SJCRH30 (cell line): Measurements from ENCODE around the gene CDT1. TPM values are rescaled to one million over a fixed set of nuclear protein-coding genes. Genes with fewer than 3 reads are reported as not detected.
"Not testable (repeated sequence)": the region's sequence is repeated elsewhere in the genome, so short reads cannot be mapped to it uniquely, and the experiment has no call there.

Experiments
- DNase-seq, 2 experiments: peaks; one replicate each; pipeline ENCODE4 v3.0.0-alpha.2; 2015 to 2020
- H3K27ac ChIP-seq: fragments of 250-450 bp; sonication (Bioruptor Pico); 2 replicates; pipeline ENCODE4 v1.5.1; 2020; ENCODE audit warnings: mild to moderate bottlenecking, moderate library complexity
- H3K27me3 ChIP-seq: fragments of 250-450 bp; sonication (Bioruptor Pico); 2 replicates; pipeline ENCODE4 v1.5.1; 2020; ENCODE audit warnings: mild to moderate bottlenecking, moderate library complexity
- H3K36me3 ChIP-seq: fragments of 250-450 bp; sonication (Bioruptor Pico); 2 replicates; pipeline ENCODE4 v1.5.1; 2020; ENCODE audit warnings: mild to moderate bottlenecking, moderate library complexity
- H3K4me1 ChIP-seq: fragments of 250-450 bp; sonication (Bioruptor Pico); 2 replicates; pipeline ENCODE4 v1.5.1; 2020; ENCODE audit warnings: mild to moderate bottlenecking, moderate library complexity
- H3K4me3 ChIP-seq: fragments of 250-450 bp; sonication (Bioruptor Pico); 2 replicates; pipeline ENCODE4 v1.5.1; 2020; ENCODE audit warnings: mild to moderate bottlenecking, moderate library complexity
- H3K9me3 ChIP-seq: fragments of 250-450 bp; sonication (Bioruptor Pico); replicated peaks from 2 replicates; pipeline ENCODE4 v1.5.1; 2020; ENCODE audit warnings: mild to moderate bottlenecking, moderate library complexity
- total RNA-seq: library from RNA; depleted of rRNA; stranded (reverse); fragments of >200 nt; shearing (Covaris generic); gene quantifications from 2 replicates; pipeline ENCODE4 v1.2.3, GENCODE V29; 2014

CDT1 gene
- total RNA-seq, 1 experiment from 2014 or later = 27.2 TPM

GRCh38 chr16:88822281-88823040 is 18.9 kb downstream of the CDT1 start:
- Histone ChIP-seq H3K27ac (no peak overlapping the region), H3K4me3 (no peak overlapping the region), H3K4me1 (no peaks in the 10 kb centered on the region), H3K27me3 (no peaks in the 10 kb centered on the region), H3K9me3 (no peaks in the 10 kb centered on the region), H3K36me3 (no peaks in the 10 kb centered on the region)
- no peak for DNase-seq

GRCh38 chr16:88823646-88824045 is 20.1 kb downstream of the CDT1 start:
- H3K27me3 ChIP-seq, H3K9me3 ChIP-seq, H3K27ac ChIP-seq, H3K4me1 ChIP-seq, H3K36me3 ChIP-seq, DNase-seq, H3K4me3 ChIP-seq: not testable (repeated sequence)

GRCh38 chr16:88824256-88825077 is 20.9 kb downstream of the CDT1 start:
- no peaks in the 10 kb centered on the region for H3K4me1 ChIP-seq
- no peaks in the 10 kb centered on the region for H3K9me3 ChIP-seq
- H3K36me3 ChIP-seq = no peaks in the 10 kb centered on the region
- H3K4me3 ChIP-seq = no peak overlapping the region
- H3K27me3 ChIP-seq = no peaks in the 10 kb centered on the region
- no peak for DNase-seq
- H3K27ac ChIP-seq = no peak overlapping the region

- DNase-seq = no peak
- no peak overlapping the region for H3K27ac ChIP-seq
- H3K4me1 ChIP-seq = no peaks in the 10 kb centered on the region
- no peaks in the 10 kb centered on the region for H3K9me3 ChIP-seq
- no peak overlapping the region for H3K4me3 ChIP-seq
- H3K36me3 ChIP-seq = no peaks in the 10 kb centered on the region
- H3K27me3 ChIP-seq = no peaks in the 10 kb centered on the region
Observed at GRCh38 chr16:88825146-88825545, 21.6 kb downstream of the CDT1 start.

- H3K36me3 ChIP-seq = no peaks in the 10 kb centered on the region
- H3K9me3 ChIP-seq = no peaks in the 10 kb centered on the region
- no peak for DNase-seq
- no peak overlapping the region for H3K27ac ChIP-seq
- H3K4me3 ChIP-seq = no peak overlapping the region
- no peaks in the 10 kb centered on the region for H3K4me1 ChIP-seq
- H3K27me3 ChIP-seq = no peaks in the 10 kb centered on the region
Observed at GRCh38 chr16:88826070-88826840, 22.7 kb downstream of the CDT1 start.

GRCh38 chr16:88827727-88828126 is 24.1 kb downstream of the CDT1 start:
- no peaks in the 10 kb centered on the region for H3K9me3 ChIP-seq

GRCh38 chr16:88828711-88829110 is 25.1 kb downstream of the CDT1 start:
- Histone ChIP-seq H3K36me3 (no peaks in the 10 kb centered on the region), H3K4me1 (no peaks in the 10 kb centered on the region), H3K27ac (no peak overlapping the region), H3K4me3 (no peak overlapping the region), H3K9me3 (no peaks in the 10 kb centered on the region), H3K27me3 (no peaks in the 10 kb centered on the region)
- no peak for DNase-seq

More at GRCh38 chr16:88827727-88828126, 24.1 kb downstream of the CDT1 start:
- Histone ChIP-seq H3K27me3 (no peaks in the 10 kb centered on the region), H3K4me3 (no peak overlapping the region), H3K27ac (no peak overlapping the region), H3K4me1 (no peaks in the 10 kb centered on the region), H3K36me3 (no peaks in the 10 kb centered on the region)
- DNase-seq = no peak

GRCh38 chr16:88830258-88830657 is 26.7 kb downstream of the CDT1 start:
- Histone ChIP-seq H3K4me3 (no peak overlapping the region), H3K36me3 (no peaks in the 10 kb centered on the region), H3K9me3 (no peaks in the 10 kb centered on the region), H3K4me1 (no peaks in the 10 kb centered on the region), H3K27me3 (no peaks in the 10 kb centered on the region), H3K27ac (no peak overlapping the region)
- no peak for DNase-seq

GRCh38 chr16:88830783-88831182 is 27.2 kb downstream of the CDT1 start:
- Histone ChIP-seq H3K9me3 (no peaks in the 10 kb centered on the region), H3K4me3 (no peak overlapping the region), H3K4me1 (no peaks in the 10 kb centered on the region), H3K36me3 (no peaks in the 10 kb centered on the region), H3K27ac (no peak overlapping the region), H3K27me3 (no peaks in the 10 kb centered on the region)
- no peak for DNase-seq

- H3K27ac ChIP-seq = no peak overlapping the region
- H3K9me3 ChIP-seq = no peaks in the 10 kb centered on the region
- H3K4me3 ChIP-seq = no peak overlapping the region
- H3K4me1 ChIP-seq = no peaks in the 10 kb centered on the region
- no peak for DNase-seq
- H3K36me3 ChIP-seq = no peaks in the 10 kb centered on the region
- H3K27me3 ChIP-seq = no peaks in the 10 kb centered on the region
Observed at GRCh38 chr16:88831838-88832237, 28.2 kb downstream of the CDT1 start.

- no peak overlapping the region for H3K27ac ChIP-seq
- no peaks in the 10 kb centered on the region for H3K4me1 ChIP-seq
- no peaks in the 10 kb centered on the region for H3K36me3 ChIP-seq
- no peak for DNase-seq
- H3K9me3 ChIP-seq = no peaks in the 10 kb centered on the region
- H3K27me3 ChIP-seq = no peaks in the 10 kb centered on the region
- no peak overlapping the region for H3K4me3 ChIP-seq
Observed at GRCh38 chr16:88833086-88833485, 29.5 kb downstream of the CDT1 start.

GRCh38 chr16:88834670-88835069 is 31.1 kb downstream of the CDT1 start:
- no peak for DNase-seq
- Histone ChIP-seq H3K27me3 (no peaks in the 10 kb centered on the region), H3K36me3 (no peaks in the 10 kb centered on the region), H3K27ac (no peak overlapping the region), H3K4me3 (no peak overlapping the region), H3K9me3 (no peaks in the 10 kb centered on the region), H3K4me1 (no peaks in the 10 kb centered on the region)

GRCh38 chr16:88835383-88835782 is 31.8 kb downstream of the CDT1 start:
- Histone ChIP-seq H3K27me3 (no peaks in the 10 kb centered on the region), H3K9me3 (no peaks in the 10 kb centered on the region), H3K27ac (no peak overlapping the region), H3K4me3 (no peak overlapping the region), H3K4me1 (no peaks in the 10 kb centered on the region), H3K36me3 (no peaks in the 10 kb centered on the region)
- no peak for DNase-seq

GRCh38 chr16:88835818-88836217 is 32.2 kb downstream of the CDT1 start:
- Histone ChIP-seq H3K36me3 (no peaks in the 10 kb centered on the region), H3K4me1 (no peaks in the 10 kb centered on the region), H3K27ac (no peak overlapping the region)

GRCh38 chr16:88836791-88837190 is 33.2 kb downstream of the CDT1 start:
- DNase-seq = no peak
- Histone ChIP-seq H3K27me3 (no peaks in the 10 kb centered on the region), H3K4me3 (no peak overlapping the region), H3K36me3 (no peaks in the 10 kb centered on the region), H3K9me3 (no peaks in the 10 kb centered on the region), H3K4me1 (no peaks in the 10 kb centered on the region), H3K27ac (no peak overlapping the region)

More at GRCh38 chr16:88835818-88836217, 32.2 kb downstream of the CDT1 start:
- no peak overlapping the region for H3K4me3 ChIP-seq
- DNase-seq = no peak
- no peaks in the 10 kb centered on the region for H3K27me3 ChIP-seq
- H3K9me3 ChIP-seq = no peaks in the 10 kb centered on the region
